ENCODE measurements around the gene GAB2.
"Not testable (repeated sequence)": the region's sequence is repeated elsewhere in the genome, so short reads cannot be mapped to it uniquely, and the experiment has no call there.

The GAB2 gene

GRCh38 chr11:78276311-78276710 is 141.3 kb downstream of the GAB2 start:
- H3K9me3 ChIP-seq (ENCODE audit: control insufficient read depth in 2 of 2, low read length in 2 of 2): no peaks in the 10 kb centered on the region
- H3K27ac ChIP-seq (ENCODE audit: low read length): no peak overlapping the region
- H3K9ac ChIP-seq (ENCODE audit: low read length in 2 of 2): no peak overlapping the region
- no peak overlapping the region for H3K4me3 ChIP-seq (ENCODE audit: low read length in 2 of 2)
- H3K4me1 ChIP-seq (ENCODE audit: control insufficient read depth, insufficient read depth, low read length): no peaks in the 10 kb centered on the region
- peaks cover 0 to 2% of the 10 kb centered on the region in 2 donors for H3K36me3 ChIP-seq (ENCODE audit: control insufficient read depth in 2 of 2, insufficient read depth in 2 of 2, low read length in 2 of 2)
- no peaks in the 10 kb centered on the region for H3K27me3 ChIP-seq (ENCODE audit: control insufficient read depth in 1 of 2, insufficient read depth in 2 of 2, low read length in 2 of 2)

GRCh38 chr11:78274739-78275138 is 142.9 kb downstream of the GAB2 start:
- H3K9ac ChIP-seq (ENCODE audit: low read length in 2 of 2): no peak overlapping the region
- H3K36me3 ChIP-seq (ENCODE audit: control insufficient read depth in 2 of 2, insufficient read depth in 2 of 2, low read length in 2 of 2): no peaks in the 10 kb centered on the region
- H3K27ac ChIP-seq (ENCODE audit: low read length): no peak overlapping the region
- H3K27me3 ChIP-seq (ENCODE audit: control insufficient read depth in 1 of 2, insufficient read depth in 2 of 2, low read length in 2 of 2): no peaks in the 10 kb centered on the region
- H3K9me3 ChIP-seq (ENCODE audit: control insufficient read depth in 2 of 2, low read length in 2 of 2): no peaks in the 10 kb centered on the region
- no peak overlapping the region for H3K4me3 ChIP-seq (ENCODE audit: low read length in 2 of 2)
- H3K4me1 ChIP-seq (ENCODE audit: control insufficient read depth, insufficient read depth, low read length): no peaks in the 10 kb centered on the region

- not testable (repeated sequence) for H3K9me3 ChIP-seq (ENCODE audit: control insufficient read depth in 2 of 2, low read length in 2 of 2); H3K4me1 ChIP-seq (ENCODE audit: control insufficient read depth, insufficient read depth, low read length); H3K4me3 ChIP-seq (ENCODE audit: low read length in 2 of 2); H3K27me3 ChIP-seq (ENCODE audit: control insufficient read depth in 1 of 2, insufficient read depth in 2 of 2, low read length in 2 of 2); H3K36me3 ChIP-seq (ENCODE audit: control insufficient read depth in 2 of 2, insufficient read depth in 2 of 2, low read length in 2 of 2); H3K27ac ChIP-seq (ENCODE audit: low read length); H3K9ac ChIP-seq (ENCODE audit: low read length in 2 of 2)
Observed at GRCh38 chr11:78272625-78273269, 144.9 kb downstream of the GAB2 start.

GRCh38 chr11:78271801-78272200 is 145.8 kb downstream of the GAB2 start:
- not testable (repeated sequence) for H3K4me1 ChIP-seq (ENCODE audit: control insufficient read depth, insufficient read depth, low read length); H3K9ac ChIP-seq (ENCODE audit: low read length in 2 of 2); H3K27me3 ChIP-seq (ENCODE audit: control insufficient read depth in 1 of 2, insufficient read depth in 2 of 2, low read length in 2 of 2); H3K36me3 ChIP-seq (ENCODE audit: control insufficient read depth in 2 of 2, insufficient read depth in 2 of 2, low read length in 2 of 2); H3K9me3 ChIP-seq (ENCODE audit: control insufficient read depth in 2 of 2, low read length in 2 of 2); H3K4me3 ChIP-seq (ENCODE audit: low read length in 2 of 2); H3K27ac ChIP-seq (ENCODE audit: low read length)

- no peaks in the 10 kb centered on the region for H3K27me3 ChIP-seq (ENCODE audit: control insufficient read depth in 1 of 2, insufficient read depth in 2 of 2, low read length in 2 of 2)
- H3K4me3 ChIP-seq (ENCODE audit: low read length in 2 of 2): no peak overlapping the region
- H3K27ac ChIP-seq (ENCODE audit: low read length): no peak overlapping the region
- no peaks in the 10 kb centered on the region for H3K9me3 ChIP-seq (ENCODE audit: control insufficient read depth in 2 of 2, low read length in 2 of 2)
- H3K9ac ChIP-seq (ENCODE audit: low read length in 2 of 2): no peak overlapping the region
- no peaks in the 10 kb centered on the region for H3K4me1 ChIP-seq (ENCODE audit: control insufficient read depth, insufficient read depth, low read length)
- no peaks in the 10 kb centered on the region for H3K36me3 ChIP-seq (ENCODE audit: control insufficient read depth in 2 of 2, insufficient read depth in 2 of 2, low read length in 2 of 2)
Observed at GRCh38 chr11:78270971-78271370, 146.6 kb downstream of the GAB2 start.

- no peaks in the 10 kb centered on the region for H3K9me3 ChIP-seq (ENCODE audit: control insufficient read depth in 2 of 2, low read length in 2 of 2)
- no peak overlapping the region for H3K27ac ChIP-seq (ENCODE audit: low read length)
- H3K36me3 ChIP-seq (ENCODE audit: control insufficient read depth in 2 of 2, insufficient read depth in 2 of 2, low read length in 2 of 2): no peaks in the 10 kb centered on the region
- H3K9ac ChIP-seq (ENCODE audit: low read length in 2 of 2): no peak overlapping the region
- H3K4me1 ChIP-seq (ENCODE audit: control insufficient read depth, insufficient read depth, low read length): no peaks in the 10 kb centered on the region
- no peaks in the 10 kb centered on the region for H3K27me3 ChIP-seq (ENCODE audit: control insufficient read depth in 1 of 2, insufficient read depth in 2 of 2, low read length in 2 of 2)
- no peak overlapping the region for H3K4me3 ChIP-seq (ENCODE audit: low read length in 2 of 2)
Observed at GRCh38 chr11:78269806-78270205, 147.8 kb downstream of the GAB2 start.

- Histone ChIP-seq H3K27ac (ENCODE audit: low read length) (peak overlapping the region; percentile 24), H3K36me3 (ENCODE audit: control insufficient read depth in 2 of 2, insufficient read depth in 2 of 2, low read length in 2 of 2) (no peaks in the 10 kb centered on the region), H3K4me3 (ENCODE audit: low read length in 2 of 2) (no peak overlapping the region), H3K9me3 (ENCODE audit: control insufficient read depth in 2 of 2, low read length in 2 of 2) (no peaks in the 10 kb centered on the region), H3K9ac (ENCODE audit: low read length in 2 of 2) (no peak overlapping the region), H3K4me1 (ENCODE audit: control insufficient read depth, insufficient read depth, low read length) (no peaks in the 10 kb centered on the region), H3K27me3 (ENCODE audit: control insufficient read depth in 1 of 2, insufficient read depth in 2 of 2, low read length in 2 of 2) (no peaks in the 10 kb centered on the region)
Observed at GRCh38 chr11:78268591-78269410, 148.8 kb downstream of the GAB2 start.

GRCh38 chr11:78266451-78266850 is 151.2 kb downstream of the GAB2 start:
- Histone ChIP-seq H3K4me3 (ENCODE audit: low read length in 2 of 2) (no peak overlapping the region), H3K27ac (ENCODE audit: low read length) (no peak overlapping the region), H3K9me3 (ENCODE audit: control insufficient read depth in 2 of 2, low read length in 2 of 2) (no peaks in the 10 kb centered on the region), H3K9ac (ENCODE audit: low read length in 2 of 2) (no peak overlapping the region), H3K27me3 (ENCODE audit: control insufficient read depth in 1 of 2, insufficient read depth in 2 of 2, low read length in 2 of 2) (no peaks in the 10 kb centered on the region), H3K36me3 (ENCODE audit: control insufficient read depth in 2 of 2, insufficient read depth in 2 of 2, low read length in 2 of 2) (no peaks in the 10 kb centered on the region), H3K4me1 (ENCODE audit: control insufficient read depth, insufficient read depth, low read length) (no peaks in the 10 kb centered on the region)

GRCh38 chr11:78265326-78265725 is 152.3 kb downstream of the GAB2 start:
- H3K4me3 ChIP-seq (ENCODE audit: low read length in 2 of 2): no peak overlapping the region
- H3K4me1 ChIP-seq (ENCODE audit: control insufficient read depth, insufficient read depth, low read length): peaks cover 3% of the 10 kb centered on the region
- no peaks in the 10 kb centered on the region for H3K9me3 ChIP-seq (ENCODE audit: control insufficient read depth in 2 of 2, low read length in 2 of 2)
- no peak overlapping the region for H3K9ac ChIP-seq (ENCODE audit: low read length in 2 of 2)
- no peak overlapping the region for H3K27ac ChIP-seq (ENCODE audit: low read length)
- no peaks in the 10 kb centered on the region for H3K36me3 ChIP-seq (ENCODE audit: control insufficient read depth in 2 of 2, insufficient read depth in 2 of 2, low read length in 2 of 2)
- no peaks in the 10 kb centered on the region for H3K27me3 ChIP-seq (ENCODE audit: control insufficient read depth in 1 of 2, insufficient read depth in 2 of 2, low read length in 2 of 2)

- Histone ChIP-seq H3K9me3 (ENCODE audit: control insufficient read depth in 2 of 2, low read length in 2 of 2) (no peaks in the 10 kb centered on the region), H3K9ac (ENCODE audit: low read length in 2 of 2) (no peak overlapping the region), H3K27ac (ENCODE audit: low read length) (no peak overlapping the region), H3K4me3 (ENCODE audit: low read length in 2 of 2) (no peak overlapping the region), H3K27me3 (ENCODE audit: control insufficient read depth in 1 of 2, insufficient read depth in 2 of 2, low read length in 2 of 2) (no peaks in the 10 kb centered on the region), H3K36me3 (ENCODE audit: control insufficient read depth in 2 of 2, insufficient read depth in 2 of 2, low read length in 2 of 2) (no peaks in the 10 kb centered on the region), H3K4me1 (ENCODE audit: control insufficient read depth, insufficient read depth, low read length) (peaks cover 3% of the 10 kb centered on the region)
Observed at GRCh38 chr11:78262691-78263090, 154.9 kb downstream of the GAB2 start.

GRCh38 chr11:78262238-78262637 is 155.4 kb downstream of the GAB2 start:
- Histone ChIP-seq H3K9ac (ENCODE audit: low read length in 2 of 2) (no peak overlapping the region), H3K27me3 (ENCODE audit: control insufficient read depth in 1 of 2, insufficient read depth in 2 of 2, low read length in 2 of 2) (no peaks in the 10 kb centered on the region), H3K4me3 (ENCODE audit: low read length in 2 of 2) (no peak overlapping the region), H3K27ac (ENCODE audit: low read length) (no peak overlapping the region), H3K4me1 (ENCODE audit: control insufficient read depth, insufficient read depth, low read length) (peaks cover 3% of the 10 kb centered on the region), H3K9me3 (ENCODE audit: control insufficient read depth in 2 of 2, low read length in 2 of 2) (no peaks in the 10 kb centered on the region), H3K36me3 (ENCODE audit: control insufficient read depth in 2 of 2, insufficient read depth in 2 of 2, low read length in 2 of 2) (no peaks in the 10 kb centered on the region)

Data from stomach smooth muscle (tissue), 2 donors.